Heart right ventricle (tissue), 16 donors: ENCODE data around the gene SLC2A3. TPM values are rescaled to one million over a fixed set of nuclear protein-coding genes. Genes with fewer than 3 reads are reported as not detected.
"Not testable (repeated sequence)": the region's sequence is repeated elsewhere in the genome, so short reads cannot be mapped to it uniquely, and the experiment has no call there.

ENCODE experiments used
- ATAC-seq, 8 donors: fragments of 200-7000 bp; cut with Tn5 transposase; one replicate each; pipeline ENCODE4 v1.9.1; 2020; ENCODE audit warnings: mild to moderate bottlenecking in 8 of 8, moderate library complexity in 8 of 8, moderate number of reproducible peaks in 1 of 8
- DNase-seq, 2 donors: peaks; one replicate each; pipeline ENCODE4 v3.0.0-alpha.2; 2020
- H3K27ac ChIP-seq, 10 donors: fragments of 200-600 bp; sonication (generic) in 2 of 10; one replicate each; pipeline versions ENCODE4 v1.5.0 to v1.8.0; 2020 to 2022; ENCODE audit warnings: mild to moderate bottlenecking in 3 of 10
- H3K27me3 ChIP-seq, 7 donors: fragments of 200-600 bp; one replicate each; pipeline ENCODE4 v1.8.0; 2021 to 2022; ENCODE audit warnings: mild to moderate bottlenecking in 2 of 7
- H3K36me3 ChIP-seq, 9 donors: fragments of 200-600 bp; sonication (generic) in 1 of 9; one replicate each; pipeline versions ENCODE4 v1.5.0 to v1.8.0; 2020 to 2022; ENCODE audit warnings: mild to moderate bottlenecking in 2 of 9
- H3K4me1 ChIP-seq, 9 donors: fragments of 200-600 bp; sonication (generic) in 1 of 9; one replicate each; pipeline versions ENCODE4 v1.5.0 to v1.8.0; 2020 to 2022; ENCODE audit warnings: mild to moderate bottlenecking in 4 of 9
- H3K4me3 ChIP-seq, 10 donors: fragments of 200-600 bp; sonication (generic) in 2 of 10; one replicate each; pipeline versions ENCODE4 v1.5.0 to v1.8.0; 2020 to 2022; ENCODE audit warnings: mild to moderate bottlenecking in 7 of 10, moderate library complexity in 2 of 10
- H3K9me3 ChIP-seq, 11 donors: fragments of 200-600 bp in 10 of 11; sonication (generic) in 2 of 11; one replicate each; pipeline versions ENCODE4 v1.5.0 to v1.8.0; 2013 to 2022; ENCODE audit warnings: mild to moderate bottlenecking in 2 of 11, control low read depth in 1 of 11, moderate library complexity in 1 of 11
- WGBS, 2 donors: extraction: QIAGEN DNeasy Blood & Tissue Kit; methylation state at CpG; one replicate each; pipeline ENCODE4 v1.1.7; 2013; ENCODE audit warnings: inconsistent platforms in 1 of 2; 5-methylcytosine and 5-hydroxymethylcytosine counted together
- intact Hi-C, 10 donors: fragments of 100-400 bp; cut with DNase I; formaldehyde crosslinking; loops; one replicate each; pipeline versions ENCODE4 v1.11.1 to v1.14.2; 2022
- polyA plus RNA-seq, 2 donors: library from polyadenylated mRNA; stranded (reverse); fragments of 200-250 nt; gene quantifications; one replicate each; pipeline ENCODE4 v1.2.3, GENCODE V29; 2013
- total RNA-seq, 10 donors: library from RNA; stranded (reverse); fragmentation: NEBNext Ultra II Directional in 3 of 10; extraction: Animal tissue kit (Norgen Biotek cat#: 25700) in 3 of 10; gene quantifications; one replicate each; pipeline versions ENCODE4 v1.2.1 to v1.2.4, GENCODE V29; 2021 to 2023
- TF ChIP-seq, protein P1 (sequence below), 9 donors: fragments of 200-600 bp; sonication (generic) in 2 of 9; IDR thresholded peaks; one replicate each; pipeline versions ENCODE4 v1.5.0 to v1.8.0; 2021 to 2022; ENCODE audit warnings: antibody characterized with exemption in 9 of 9, mild to moderate bottlenecking in 5 of 9, moderate library complexity in 1 of 9
- donor health status: Arrhythmogenic right ventricular cardiomyopathy.
- donor health status: ischemic (EF 13 %, LVEDD 7.1; RV severe dilation, severe dysfunction).
- donor health status: healthy with polysubstance abuse.
- donor health status: DM: no; HTN: yes; CAD: no.
- donor health status: DM: no; HTN: no; CAD: no.
- donor health status: ischemic (EF 25% LVEDD 6.9; RV normal size, moderate dysfunction).
- donor health status: ischemic (EF 25% LVEDD 5.7; RV mildly dilated, moderate dysfunction).
- donor health status: healthy.
- donor health status: DM: yes; HTN: yes; CAD: no.
- donor health status: Ischemic cardiomyopathy.
- donor health status: ischemic (EF 35%, LVEDD 5.7; RV mildly dilated, moderate dysfunction).
- donor health status: nonischemic (EF 11% LVEDD 7.7; RV severe dilation, severe dysfunction).
- donor health status: DM: yes; HTN: yes; CAD: no.
- donor health status: PGD.
- donor health status: ischemic (EF 29% LVEDD 5.4; RV normal size, mild dysfunction).
- donor health status: nonischemic (EF 23%, LVEDD 6.1; RV moderate dilation, normal function).

The SLC2A3 gene
- total and polyA plus RNA-seq, 12 donors: 3.9 to 109 (median 14.4) TPM

DNA sequence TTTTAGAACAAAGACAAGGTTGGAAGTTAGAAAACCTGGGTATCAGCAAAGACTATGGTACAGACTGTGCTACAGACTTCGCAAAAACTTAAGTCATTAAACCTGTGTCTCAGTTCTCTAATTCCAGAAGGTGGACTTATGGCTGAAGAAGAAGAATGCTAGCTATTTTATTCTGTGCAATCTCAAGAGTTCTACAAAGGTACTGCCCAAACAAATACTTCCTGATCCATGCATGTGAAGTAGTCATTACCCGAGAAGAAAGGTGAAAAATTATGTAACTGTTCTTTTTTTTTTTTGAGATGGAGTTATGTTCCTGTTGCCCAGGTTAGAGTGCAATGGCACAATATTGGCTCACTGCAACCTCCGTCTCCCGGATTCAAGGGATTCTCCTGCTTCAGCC lies 45.5 kb upstream of the SLC2A3 start:
- Histone ChIP-seq H3K9me3 (no peaks in the 10 kb centered on the region), H3K36me3 (no peaks in the 10 kb centered on the region), H3K4me3 (no peak overlapping the region), H3K27me3 (peaks cover 0 to 9% (median 0%) of the 10 kb centered on the region in 7 donors), H3K4me1 (peaks cover 0 to 7% (median 0%) of the 10 kb centered on the region in 9 donors), H3K27ac (no peak overlapping the region)
- TF ChIP-seq, protein P1, sequence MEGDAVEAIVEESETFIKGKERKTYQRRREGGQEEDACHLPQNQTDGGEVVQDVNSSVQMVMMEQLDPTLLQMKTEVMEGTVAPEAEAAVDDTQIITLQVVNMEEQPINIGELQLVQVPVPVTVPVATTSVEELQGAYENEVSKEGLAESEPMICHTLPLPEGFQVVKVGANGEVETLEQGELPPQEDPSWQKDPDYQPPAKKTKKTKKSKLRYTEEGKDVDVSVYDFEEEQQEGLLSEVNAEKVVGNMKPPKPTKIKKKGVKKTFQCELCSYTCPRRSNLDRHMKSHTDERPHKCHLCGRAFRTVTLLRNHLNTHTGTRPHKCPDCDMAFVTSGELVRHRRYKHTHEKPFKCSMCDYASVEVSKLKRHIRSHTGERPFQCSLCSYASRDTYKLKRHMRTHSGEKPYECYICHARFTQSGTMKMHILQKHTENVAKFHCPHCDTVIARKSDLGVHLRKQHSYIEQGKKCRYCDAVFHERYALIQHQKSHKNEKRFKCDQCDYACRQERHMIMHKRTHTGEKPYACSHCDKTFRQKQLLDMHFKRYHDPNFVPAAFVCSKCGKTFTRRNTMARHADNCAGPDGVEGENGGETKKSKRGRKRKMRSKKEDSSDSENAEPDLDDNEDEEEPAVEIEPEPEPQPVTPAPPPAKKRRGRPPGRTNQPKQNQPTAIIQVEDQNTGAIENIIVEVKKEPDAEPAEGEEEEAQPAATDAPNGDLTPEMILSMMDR (IDR thresholded peaks at IDR 0.05): no peak
- intact Hi-C loops: no loop called here
- DNase-seq (no peak), ATAC-seq (no peak)
- 92 to 94% methylated on average over 4 of the region's 4 CpGs for WGBS, 2 donors

DNA sequence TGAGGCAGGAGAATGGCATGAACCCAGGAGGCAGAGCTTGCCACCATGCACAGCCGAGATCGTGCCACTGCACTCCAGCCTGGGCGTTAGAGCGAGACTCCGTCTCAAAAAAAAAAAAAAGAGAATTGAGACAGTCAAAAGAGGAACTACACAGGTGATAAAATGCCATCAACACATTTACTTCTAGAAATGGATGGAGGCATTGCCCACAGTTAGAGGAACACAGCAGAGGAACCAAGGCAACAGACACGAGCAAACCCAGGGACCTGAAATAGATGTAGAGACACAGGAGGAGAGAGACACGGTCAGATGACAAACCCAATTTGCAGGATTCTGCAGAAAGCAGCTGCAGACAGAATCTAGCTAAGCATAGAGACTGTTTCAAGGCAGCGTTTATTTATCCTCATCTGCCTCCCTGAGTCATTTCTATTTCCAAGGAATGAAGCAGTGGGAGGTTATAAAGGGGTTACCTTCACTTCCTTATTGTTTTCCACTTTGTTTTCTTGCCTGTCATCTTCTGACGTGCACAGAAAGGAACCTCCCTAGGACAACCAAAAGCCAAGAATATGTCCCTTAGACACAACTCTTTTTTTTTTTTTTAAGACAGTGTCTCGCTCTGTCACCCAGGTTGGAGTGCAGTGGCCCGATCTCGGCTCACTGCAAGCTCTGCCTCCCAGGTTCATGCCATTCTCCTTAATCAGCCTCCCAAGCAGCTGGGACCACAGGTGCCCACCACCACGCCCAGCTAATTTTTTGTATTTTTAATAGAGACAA lies 41.6 kb upstream of the SLC2A3 start:
- DNase-seq: not testable (repeated sequence)
- 76 to 78% methylated on average over 11 of the region's 13 CpGs for WGBS, 2 donors

DNA sequence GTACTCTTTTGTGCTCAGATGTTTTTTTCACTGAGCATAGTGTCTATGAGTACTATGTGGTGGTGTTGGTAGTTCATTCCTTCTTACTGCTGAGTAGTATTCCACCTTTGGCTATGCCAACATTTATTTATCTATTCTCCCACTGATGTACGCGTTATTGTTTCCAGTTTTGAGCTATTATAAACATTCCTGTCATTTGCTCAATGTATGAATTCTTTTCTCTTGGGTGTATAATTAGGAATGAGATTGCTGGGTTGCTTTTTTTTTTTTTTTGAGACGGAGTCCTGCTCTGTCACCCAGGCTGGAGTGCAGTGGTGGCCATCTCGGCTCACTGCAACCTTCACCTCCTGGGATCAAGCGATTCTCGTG lies 37.5 kb upstream of the SLC2A3 start:
- Histone ChIP-seq H3K4me3 (no peak overlapping the region), H3K27ac (peak overlapping the region in 1 of 10 donors; percentile 83), H3K9me3 (no peaks in the 10 kb centered on the region), H3K27me3 (peaks cover 0 to 2% (median 0%) of the 10 kb centered on the region in 7 donors), H3K36me3 (no peaks in the 10 kb centered on the region), H3K4me1 (peaks cover 0 to 49% (median 16%) of the 10 kb centered on the region in 9 donors)
- no peak for ATAC-seq
- TF ChIP-seq, protein P1 (IDR thresholded peaks at IDR 0.05): no peak
- DNase-seq: no peak
- WGBS, 2 donors: 87 to 90% methylated on average over 6 of the region's 6 CpGs
- intact Hi-C loops: loop anchor here in 3 of 10 donors (5.0 kb wide), 1 partner anchor 36 kb away; the partner anchor contains the start of gene SLC2A3 (in 3 of the 3)

More for the DNA sequence above, 41.6 kb upstream of the SLC2A3 start:
- H3K9me3 ChIP-seq, H3K4me3 ChIP-seq, intact Hi-C loops, H3K36me3 ChIP-seq, H3K27me3 ChIP-seq: not testable (repeated sequence)
- ATAC-seq: peak in 3 of 8 donors; percentile 11 to 42 (median 27)
- peak overlapping the region in 1 of 10 donors; percentile 64 for H3K27ac ChIP-seq
- peaks cover 0 to 17% (median 0%) of the 10 kb centered on the region in 9 donors for H3K4me1 ChIP-seq

DNA sequence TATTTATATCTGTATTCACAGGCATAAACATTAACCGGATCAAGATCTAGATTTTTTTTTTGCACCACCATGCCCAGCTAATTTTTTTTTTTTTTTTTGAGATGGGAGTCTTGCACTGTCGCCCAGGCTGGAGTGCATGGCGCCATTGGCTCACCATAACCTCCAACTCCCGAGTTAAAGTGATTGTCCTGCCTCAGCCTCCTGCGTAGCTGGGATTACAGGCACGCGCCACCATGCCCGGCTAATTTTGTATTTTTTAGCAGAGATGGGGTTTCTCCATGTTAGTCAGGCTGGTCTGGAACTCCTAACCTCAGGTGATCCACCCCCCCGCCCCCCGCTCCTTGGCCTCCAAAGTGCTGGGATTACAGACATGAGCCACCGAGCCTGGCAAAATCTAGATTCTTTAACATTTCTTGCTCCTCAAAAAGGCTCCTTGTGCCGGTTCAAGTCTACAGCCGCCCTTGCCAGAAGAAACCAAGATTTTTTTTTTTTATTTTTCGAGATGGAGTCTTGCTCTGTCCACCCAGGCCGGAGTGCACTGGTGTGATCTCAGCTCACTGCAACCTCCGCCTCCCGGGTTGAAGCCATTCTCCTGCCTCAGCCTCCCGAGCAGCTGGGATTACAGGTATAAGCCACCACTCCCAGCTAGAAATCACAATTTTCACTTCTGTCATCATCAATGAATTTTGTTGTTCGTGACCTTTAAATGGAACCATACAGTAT lies 36.9 kb upstream of the SLC2A3 start:
- Histone ChIP-seq H3K9me3 (no peaks in the 10 kb centered on the region), H3K27me3 (peaks cover 0 to 3% (median 0%) of the 10 kb centered on the region in 7 donors), H3K27ac (peak overlapping the region in 4 of 10 donors; percentile 34 to 83 (median 52)), H3K36me3 (no peaks in the 10 kb centered on the region), H3K4me1 (peaks cover 0 to 49% (median 16%) of the 10 kb centered on the region in 9 donors), H3K4me3 (peak overlapping the region in 1 of 10 donors; percentile 23)
- 88 to 91% methylated on average over 19 of the region's 19 CpGs for WGBS, 2 donors
- intact Hi-C loops: loop anchor here in 3 of 10 donors (5.0 kb wide), 1 partner anchor 36 kb away; the partner anchor contains the start of gene SLC2A3 (in 3 of the 3)
- ATAC-seq (no peak), DNase-seq (no peak)
- TF ChIP-seq, protein P1 (IDR thresholded peaks at IDR 0.05): no peak

DNA sequence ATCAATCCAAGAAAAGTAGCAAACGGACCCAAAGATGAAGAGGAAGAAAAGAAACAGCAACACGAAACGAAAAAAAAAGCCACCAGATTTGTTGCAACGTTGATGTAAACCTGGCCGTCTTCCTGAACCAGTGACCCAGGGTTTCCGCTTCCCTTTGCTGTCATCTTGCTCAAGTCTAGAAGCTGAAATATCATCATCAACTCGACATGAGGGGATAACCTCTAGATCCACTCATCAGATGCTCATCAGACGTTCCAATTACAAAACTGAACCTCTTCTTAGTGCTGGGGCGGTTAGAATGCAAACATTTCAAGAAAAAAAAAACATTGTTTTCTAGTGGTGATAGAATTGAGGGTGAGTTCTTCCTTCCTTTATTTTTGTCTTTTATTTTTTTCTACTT lies 36.3 kb upstream of the SLC2A3 start:
- not testable (repeated sequence) for ATAC-seq, H3K36me3 ChIP-seq, H3K9me3 ChIP-seq, DNase-seq, H3K27me3 ChIP-seq
- Histone ChIP-seq H3K4me1 (peaks cover 0 to 49% (median 16%) of the 10 kb centered on the region in 9 donors), H3K27ac (peak overlapping the region in 5 of 10 donors; percentile 25 to 83 (median 52)), H3K4me3 (peak overlapping the region in 1 of 10 donors; percentile 23)
- WGBS, 2 donors: 30 to 40% methylated on average over 3 to 4 of the region's 9 CpGs
- intact Hi-C loops: loop anchor here in 3 of 10 donors (5.0 kb wide), 1 partner anchor 35 kb away; the partner anchor contains the start of gene SLC2A3 (in 3 of the 3)

DNA sequence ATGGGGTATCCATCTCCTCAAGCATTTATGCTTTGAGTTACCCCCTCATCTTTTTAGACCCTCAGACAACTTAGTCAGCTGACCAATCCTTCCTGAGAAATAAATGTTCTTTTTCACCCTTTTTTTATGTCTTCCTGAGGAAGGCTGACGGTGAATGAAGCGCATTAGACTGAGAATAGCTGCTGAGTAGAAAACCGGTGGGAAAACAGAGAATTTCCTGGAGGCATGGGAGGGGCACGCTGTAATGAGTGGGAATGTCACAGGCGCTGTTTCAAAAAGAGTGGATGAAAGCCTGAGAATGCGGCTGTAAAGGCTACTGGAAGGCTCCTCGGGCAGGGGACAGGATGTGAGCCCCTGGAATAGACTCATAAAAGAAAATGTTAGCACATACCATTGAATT lies 35.8 kb upstream of the SLC2A3 start:
- not testable (repeated sequence) for H3K9me3 ChIP-seq, DNase-seq, H3K27me3 ChIP-seq, H3K36me3 ChIP-seq
- intact Hi-C loops: loop anchor here in 4 of 10 donors (2.0 to 5.0 kb wide), 3 partner anchors 34 to 55 kb away; partner anchors contain the start of gene SLC2A3 (in 4 of the 4)
- Histone ChIP-seq H3K27ac (peak overlapping the region; percentile 79 to 94 (median 86)), H3K4me1 (peaks cover 0 to 45% (median 16%) of the 10 kb centered on the region in 9 donors), H3K4me3 (peak overlapping the region in 9 of 10 donors; percentile 10 to 65 (median 56))
- peak in 6 of 8 donors; percentile 18 to 68 (median 48) for ATAC-seq
- 28 to 42% methylated on average over 5 of the region's 7 CpGs for WGBS, 2 donors
